Progenitor cell of endocrine pancreas (in vitro differentiated cells): ENCODE data around the gene NEK7. TPM values are rescaled to one million over a fixed set of nuclear protein-coding genes. Genes with fewer than 3 reads are reported as not detected.

Source experiments
- DNase-seq: peaks from one replicate; pipeline ENCODE4 v3.0.0; 2021; ENCODE audit warnings: low spot score; ENCODE audit not compliant: unreplicated experiment
- H3K27ac Mint-ChIP-seq: 2 replicates; pipeline ENCODE4 v1.8.0; 2021; ENCODE audit warnings: mild to moderate bottlenecking, moderate library complexity, mixed read lengths
- H3K27me3 Mint-ChIP-seq: 2 replicates; pipeline ENCODE4 v1.8.0; 2021; ENCODE audit warnings: mixed read lengths
- H3K36me3 Mint-ChIP-seq: 2 replicates; pipeline ENCODE4 v1.8.0; 2022; ENCODE audit warnings: mixed read lengths; ENCODE audit not compliant: insufficient read depth
- H3K4me1 Mint-ChIP-seq: 2 replicates; pipeline ENCODE4 v1.8.0; 2021; ENCODE audit warnings: low read depth, mixed read lengths
- H3K4me3 Mint-ChIP-seq: 2 replicates; pipeline ENCODE4 v1.8.0; 2021; ENCODE audit warnings: low read depth, mild to moderate bottlenecking, moderate library complexity, mixed read lengths
- H3K9me3 Mint-ChIP-seq: 2 replicates; pipeline ENCODE4 v1.8.0; 2021; ENCODE audit warnings: low read depth, mixed read lengths
- CTCF ChIP-seq: fragments of 200-600 bp; sonication (generic); IDR thresholded peaks from one replicate; pipeline ENCODE4 v1.5.0; 2021; ENCODE audit warnings: antibody characterized with exemption, mild to moderate bottlenecking; ENCODE audit not compliant: unreplicated experiment
- total RNA-seq: library from RNA; stranded (reverse); gene quantifications from 2 replicates; pipeline ENCODE4 v1.2.1, GENCODE V29; 2021

NEK7 gene
- total RNA-seq, 1 donor from 2014 or later: 25.9 TPM

- Mint-ChIP-seq H3K36me3 (no peaks in the 10 kb centered on the region), H3K9me3 (no peaks in the 10 kb centered on the region), H3K4me1 (peaks cover 6% of the 10 kb centered on the region), H3K4me3 (no peak overlapping the region), H3K27ac (no peak overlapping the region), H3K27me3 (no peaks in the 10 kb centered on the region)
- DNase-seq: no peak
- no peak for TF ChIP-seq CTCF
Measured at GRCh38 chr1:198361237-198361767, 204.5 kb downstream of the NEK7 start.

GRCh38 chr1:198363625-198364151, 206.9 kb downstream of the NEK7 start:
- Mint-ChIP-seq H3K4me3 (no peak overlapping the region), H3K4me1 (peaks cover 6% of the 10 kb centered on the region), H3K9me3 (peaks cover 2% of the 10 kb centered on the region), H3K27ac (no peak overlapping the region), H3K27me3 (no peaks in the 10 kb centered on the region), H3K36me3 (no peaks in the 10 kb centered on the region)
- DNase-seq: no peak
- no peak for TF ChIP-seq CTCF

GRCh38 chr1:198364471-198364870, 207.7 kb downstream of the NEK7 start:
- Mint-ChIP-seq H3K36me3 (no peaks in the 10 kb centered on the region), H3K9me3 (peaks cover 2% of the 10 kb centered on the region), H3K4me3 (no peak overlapping the region), H3K27ac (no peak overlapping the region), H3K4me1 (peaks cover 6% of the 10 kb centered on the region), H3K27me3 (no peaks in the 10 kb centered on the region)
- no peak for TF ChIP-seq CTCF
- no peak for DNase-seq

GRCh38 chr1:198367296-198367695, 210.5 kb downstream of the NEK7 start:
- Mint-ChIP-seq H3K36me3 (no peaks in the 10 kb centered on the region), H3K27me3 (no peaks in the 10 kb centered on the region), H3K27ac (no peak overlapping the region), H3K9me3 (peaks cover 2% of the 10 kb centered on the region), H3K4me3 (no peak overlapping the region), H3K4me1 (peaks cover 2% of the 10 kb centered on the region)
- TF ChIP-seq CTCF: no peak
- DNase-seq: no peak

GRCh38 chr1:198370996-198371395, 214.2 kb downstream of the NEK7 start:
- Mint-ChIP-seq H3K4me3 (no peak overlapping the region), H3K27me3 (no peaks in the 10 kb centered on the region), H3K4me1 (no peaks in the 10 kb centered on the region), H3K36me3 (no peaks in the 10 kb centered on the region), H3K27ac (no peak overlapping the region), H3K9me3 (peaks cover 2% of the 10 kb centered on the region)
- DNase-seq: no peak
- TF ChIP-seq CTCF: no peak

Other genes starting within 250 kb of the NEK7 start
- not detected in 2 replicates for gene LHX9, start 239.6 kb upstream of the NEK7 start, total RNA-seq